Measurements from ENCODE around the gene DHDH.
A peak's percentile ranks its signal among the peaks of the same experiment; 100 is the strongest.

Gene DHDH

GRCh38 chr19:48964205-48965039, 30.9 kb downstream of the DHDH start:
- DNase-seq (ENCODE audit: extremely low read depth, low read depth), result no peak
- no peak for TF ChIP-seq CTCF (IDR thresholded peaks at IDR 0.05; ENCODE audit: low read depth, low read length, missing control alignments)
- 0 out of 2 replicates have a peak overlapping the region, but pooled peaks have one; percentile 7 for H3K4me3 ChIP-seq (replicated peaks; ENCODE audit: low read depth, low read length)

GRCh38 chr19:48965040-48965805, 31.7 kb downstream of the DHDH start, which contains the start of gene FTL:
Gene FTL, plus strand, starts transcription at chr19:48965309. Its CDS starts 199 bp downstream, at chr19:48965508.
- H3K4me3 ChIP-seq (replicated peaks; ENCODE audit: low read depth, low read length), result peak within 1 kb of the TSS; percentile 91
- no peak for TF ChIP-seq CTCF (IDR thresholded peaks at IDR 0.05; ENCODE audit: low read depth, low read length, missing control alignments)
- DNase-seq (ENCODE audit: extremely low read depth, low read depth), result no peak

DNA sequence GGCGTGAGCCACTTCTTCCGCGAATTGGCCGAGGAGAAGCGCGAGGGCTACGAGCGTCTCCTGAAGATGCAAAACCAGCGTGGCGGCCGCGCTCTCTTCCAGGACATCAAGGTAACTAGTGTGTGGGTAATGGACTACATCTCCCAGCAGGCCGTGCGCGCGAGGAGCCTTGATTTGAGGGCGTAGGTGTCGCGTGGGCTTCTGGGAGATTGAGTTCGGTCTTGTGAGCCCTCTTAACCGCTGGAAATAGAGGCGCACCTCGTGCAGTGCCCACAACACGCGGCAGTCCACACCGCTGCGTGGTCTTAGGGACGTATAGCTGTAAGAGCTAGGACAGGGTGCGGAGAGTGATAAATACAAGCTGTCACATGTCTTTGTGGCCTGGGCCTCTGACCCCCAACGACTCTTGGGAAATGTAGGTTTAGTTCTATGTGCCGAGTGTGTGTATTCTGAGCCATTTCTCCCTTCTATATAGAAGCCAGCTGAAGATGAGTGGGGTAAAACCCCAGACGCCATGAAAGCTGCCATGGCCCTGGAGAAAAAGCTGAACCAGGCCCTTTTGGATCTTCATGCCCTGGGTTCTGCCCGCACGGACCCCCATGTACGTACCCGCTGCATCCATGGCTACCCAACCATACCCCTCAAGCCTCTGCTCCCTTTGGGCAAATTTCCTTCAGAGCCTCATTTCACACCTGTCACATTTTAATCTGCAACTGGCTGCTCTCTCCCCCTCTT, 32.5 kb downstream of the DHDH start:
- no peak for DNase-seq (ENCODE audit: extremely low read depth, low read depth)
- no peak for TF ChIP-seq CTCF (IDR thresholded peaks at IDR 0.05; ENCODE audit: low read depth, low read length, missing control alignments)

DNA sequence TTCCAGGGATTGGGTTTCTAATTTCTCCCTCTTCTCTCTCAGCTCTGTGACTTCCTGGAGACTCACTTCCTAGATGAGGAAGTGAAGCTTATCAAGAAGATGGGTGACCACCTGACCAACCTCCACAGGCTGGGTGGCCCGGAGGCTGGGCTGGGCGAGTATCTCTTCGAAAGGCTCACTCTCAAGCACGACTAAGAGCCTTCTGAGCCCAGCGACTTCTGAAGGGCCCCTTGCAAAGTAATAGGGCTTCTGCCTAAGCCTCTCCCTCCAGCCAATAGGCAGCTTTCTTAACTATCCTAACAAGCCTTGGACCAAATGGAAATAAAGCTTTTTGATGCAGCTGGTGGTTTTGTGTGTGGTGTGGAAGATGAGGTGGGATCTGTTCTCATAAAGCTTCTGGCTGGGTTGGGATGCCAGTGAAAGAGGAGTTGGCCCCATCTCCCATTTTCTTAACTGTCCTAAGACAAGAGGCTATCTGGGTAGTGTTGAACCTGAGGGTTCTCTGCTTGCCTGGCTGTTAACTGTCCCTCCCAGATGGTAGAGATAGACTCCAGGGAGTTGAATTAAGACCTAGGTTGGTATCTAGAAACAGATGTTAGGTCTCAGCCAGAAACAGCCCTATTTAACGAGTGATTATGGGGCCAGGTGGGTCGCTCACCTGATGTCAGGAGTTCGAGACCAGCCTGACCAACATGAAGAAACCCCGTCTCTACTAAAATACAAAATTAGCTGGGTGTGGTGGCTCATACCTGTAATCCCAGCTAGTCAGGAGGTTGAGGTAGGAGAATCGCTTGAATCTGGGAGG, 33.2 kb downstream of the DHDH start:
- H3K4me3 ChIP-seq (replicated peaks; ENCODE audit: low read depth, low read length), result peak overlapping the region; percentile 91
- TF ChIP-seq CTCF (IDR thresholded peaks at IDR 0.05; ENCODE audit: low read depth, low read length, missing control alignments), result no peak
- no peak for DNase-seq (ENCODE audit: extremely low read depth, low read depth)

More for the DNA sequence above, 32.5 kb downstream of the DHDH start:
- peak overlapping the region; percentile 91 for H3K4me3 ChIP-seq (replicated peaks; ENCODE audit: low read depth, low read length)

DNA sequence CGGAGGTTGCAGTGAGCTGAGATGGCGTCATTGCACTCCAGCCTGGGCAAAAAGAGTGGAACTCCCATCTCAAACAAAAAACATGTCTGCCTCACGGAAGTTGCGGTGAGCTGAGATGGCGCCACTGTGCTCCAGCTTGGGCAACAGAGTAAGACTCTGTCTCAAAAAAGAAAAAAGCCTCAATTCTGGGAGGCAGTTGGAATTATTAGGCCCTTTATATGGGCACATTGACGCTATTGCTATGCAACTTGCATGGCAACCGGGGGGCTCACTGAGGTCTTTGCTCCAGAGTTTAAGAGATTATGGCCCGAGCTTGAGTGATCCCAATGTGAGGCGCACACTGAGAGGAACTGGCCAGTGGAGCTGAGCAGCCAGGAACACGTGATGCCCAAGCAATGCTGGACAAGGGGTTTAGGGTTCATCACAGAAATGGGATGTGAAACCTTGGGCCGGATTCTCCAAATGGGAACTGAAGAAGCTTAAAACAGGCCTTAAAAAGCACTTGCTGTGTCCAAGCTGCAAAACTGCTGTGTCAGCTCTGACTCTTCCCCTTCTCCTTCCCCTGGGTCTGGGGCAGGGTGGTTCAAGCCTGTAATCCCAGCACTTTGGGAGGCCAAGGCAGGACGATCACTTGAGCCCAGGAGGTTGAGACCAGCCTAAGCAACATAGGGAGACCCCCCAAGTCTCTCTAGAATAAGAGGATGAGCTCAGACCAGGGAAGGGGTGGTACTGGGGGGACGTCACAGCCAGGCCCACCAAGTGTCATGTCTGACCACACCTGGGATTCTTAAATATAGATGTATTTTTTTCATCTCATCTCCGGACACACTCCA, 34.1 kb downstream of the DHDH start:
- no peak for TF ChIP-seq CTCF (IDR thresholded peaks at IDR 0.05; ENCODE audit: low read depth, low read length, missing control alignments)
- DNase-seq (ENCODE audit: extremely low read depth, low read depth), result no peak
- H3K4me3 ChIP-seq (replicated peaks; ENCODE audit: low read depth, low read length), result no peak overlapping the region

All from HFF-Myc (cell line).